Fibroblast of skin of right biceps (primary cell): ENCODE data around the gene TSPEAR.

Source experiments
- DNase-seq: peaks from one replicate; pipeline ENCODE4 v3.0.0-alpha.2; 2013

TSPEAR gene

DNA sequence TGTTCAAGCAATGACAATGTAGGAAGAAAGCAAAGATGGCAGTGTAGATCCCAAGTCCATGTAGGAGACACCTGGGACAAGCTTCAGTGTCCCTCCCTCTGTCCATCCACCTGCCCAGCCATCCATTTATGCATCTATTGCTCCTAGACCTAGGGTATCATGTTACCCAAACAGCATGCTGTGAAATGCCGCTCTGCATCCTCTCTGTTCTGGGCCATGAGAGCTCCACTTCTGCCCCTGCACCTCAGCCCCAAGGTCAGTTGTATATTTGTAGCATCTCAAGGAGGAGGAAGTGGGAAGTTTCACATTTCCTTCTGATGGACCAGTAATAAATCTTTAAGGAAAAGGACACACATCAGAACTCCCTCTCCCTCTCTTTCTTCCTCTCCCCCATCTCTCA is 27.9 kb upstream of the TSPEAR start:
- no peak for DNase-seq

DNA sequence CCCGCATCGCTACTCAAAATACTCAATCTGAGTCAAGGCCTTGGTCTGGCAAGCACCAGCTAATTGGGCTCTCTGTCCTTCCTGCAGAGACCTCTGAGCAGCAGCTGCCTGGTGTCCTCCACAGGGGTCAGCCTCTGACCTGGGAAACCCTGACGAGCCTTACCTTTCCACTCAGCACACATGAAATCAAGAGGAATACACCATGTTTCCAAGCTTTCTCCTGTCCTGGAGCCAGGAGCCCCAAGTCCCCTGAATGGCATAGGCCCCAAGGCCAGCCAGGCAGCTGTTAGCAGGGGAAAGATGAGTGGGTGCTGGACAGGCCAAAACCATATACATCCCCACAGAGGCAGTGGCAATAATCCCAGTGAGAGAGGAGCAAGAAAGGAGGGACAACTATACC is 27.2 kb upstream of the TSPEAR start:
- DNase-seq, result no peak

DNA sequence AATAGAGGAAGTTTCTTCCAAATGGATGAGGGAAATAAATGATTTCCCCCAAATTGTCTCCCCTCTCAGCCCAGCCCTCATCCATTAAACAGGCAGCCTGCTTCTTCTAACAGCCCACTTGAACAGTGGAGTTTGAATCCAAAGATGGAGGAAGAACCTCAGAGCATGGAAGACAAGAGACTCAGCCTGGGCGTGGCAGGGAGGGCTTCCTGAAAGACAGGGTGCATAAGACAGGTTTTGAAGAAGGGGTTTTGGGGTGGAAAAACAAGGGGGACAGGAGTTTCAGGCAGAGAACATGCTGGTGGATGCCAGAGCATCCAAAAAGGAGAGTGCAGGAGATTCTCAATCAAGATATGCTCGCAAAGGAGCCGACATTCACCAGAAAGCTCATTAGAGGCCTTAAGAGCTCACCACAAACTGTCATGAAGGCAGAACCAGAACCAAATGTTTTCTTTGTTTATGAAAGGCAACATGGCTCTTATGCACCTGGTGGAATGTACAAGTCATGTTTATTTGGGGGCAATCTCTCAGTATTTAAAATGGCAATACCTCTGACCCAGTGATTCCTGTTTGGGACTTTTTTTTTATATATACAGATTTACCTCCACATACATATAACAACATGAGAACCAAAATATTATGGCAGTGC is 26.5 kb upstream of the TSPEAR start:
- no peak for DNase-seq

DNA sequence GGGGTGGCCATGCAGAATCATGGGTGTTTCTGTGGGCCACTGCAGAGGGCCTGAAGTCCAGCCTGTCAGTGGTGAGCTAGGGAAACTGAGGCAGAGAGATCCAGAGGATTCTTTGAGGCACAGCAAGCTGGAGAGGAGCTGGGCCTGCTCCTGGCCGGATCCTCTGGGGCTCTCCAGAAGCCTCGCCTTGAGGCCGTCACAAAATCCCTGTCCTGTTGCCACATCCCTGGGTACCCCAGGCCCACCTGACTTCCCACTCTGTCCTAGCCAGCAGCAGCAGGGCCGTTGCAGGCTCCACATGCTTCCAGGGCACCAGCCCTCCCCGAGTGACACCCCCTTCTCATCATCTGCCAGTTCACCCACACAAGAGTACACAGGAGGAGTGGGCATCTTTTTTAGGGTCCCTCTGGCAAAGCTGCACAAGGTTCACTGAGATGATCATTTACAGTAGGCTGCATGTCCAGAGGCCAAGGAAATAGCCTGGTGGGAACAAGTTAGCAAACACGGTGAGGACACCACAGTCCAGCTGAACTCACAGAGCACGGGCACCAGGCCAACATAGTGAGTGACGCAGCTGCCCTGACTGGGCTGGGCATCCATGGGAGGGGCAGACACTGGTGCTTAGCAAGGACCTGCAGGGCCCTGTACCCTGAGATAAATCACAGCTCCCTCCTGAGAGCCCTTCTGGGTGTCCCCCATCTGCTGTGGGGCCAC is 25.1 kb upstream of the TSPEAR start:
- no peak for DNase-seq

DNA sequence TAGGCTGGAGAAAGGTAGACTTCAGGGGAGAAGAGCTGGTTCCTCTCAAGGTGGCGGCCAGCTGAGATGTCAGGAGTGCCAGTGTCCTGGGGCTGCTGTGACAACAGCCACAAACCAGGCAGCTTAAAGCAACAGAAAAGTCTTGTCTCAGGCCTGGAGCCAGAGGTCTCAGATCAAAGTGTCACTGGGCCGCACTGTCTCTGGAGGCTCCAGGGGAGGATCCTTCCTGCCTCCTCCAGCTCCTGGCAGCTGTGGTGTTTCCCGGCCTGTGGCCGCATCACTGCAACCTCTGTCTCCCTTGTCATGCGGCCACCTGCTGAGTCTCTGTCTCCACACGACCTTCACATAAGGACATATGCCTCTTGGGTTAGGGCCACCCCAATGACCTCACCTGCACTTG is 24.4 kb upstream of the TSPEAR start:
- no peak for DNase-seq

DNA sequence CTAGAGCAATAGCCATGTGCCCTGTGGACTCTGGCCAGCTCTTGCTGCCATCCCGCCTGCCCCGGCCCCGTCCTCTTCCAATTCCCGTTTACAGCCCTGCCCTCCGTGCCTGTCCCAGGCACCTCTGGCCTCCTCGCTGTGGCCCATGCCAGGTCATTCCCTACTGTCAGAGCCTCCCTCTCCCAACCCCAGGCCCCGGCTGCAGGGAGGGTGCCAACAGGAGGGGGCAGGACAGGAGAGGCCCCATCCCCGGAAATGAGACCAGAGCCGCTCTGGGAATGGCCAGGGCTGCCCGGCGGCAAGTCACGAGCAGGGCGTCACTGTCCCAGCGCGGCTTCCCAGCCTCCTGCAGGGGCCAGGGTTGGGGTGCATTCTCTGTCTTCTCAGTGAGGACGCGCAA is 23.5 kb upstream of the TSPEAR start:
- DNase-seq, result no peak

DNA sequence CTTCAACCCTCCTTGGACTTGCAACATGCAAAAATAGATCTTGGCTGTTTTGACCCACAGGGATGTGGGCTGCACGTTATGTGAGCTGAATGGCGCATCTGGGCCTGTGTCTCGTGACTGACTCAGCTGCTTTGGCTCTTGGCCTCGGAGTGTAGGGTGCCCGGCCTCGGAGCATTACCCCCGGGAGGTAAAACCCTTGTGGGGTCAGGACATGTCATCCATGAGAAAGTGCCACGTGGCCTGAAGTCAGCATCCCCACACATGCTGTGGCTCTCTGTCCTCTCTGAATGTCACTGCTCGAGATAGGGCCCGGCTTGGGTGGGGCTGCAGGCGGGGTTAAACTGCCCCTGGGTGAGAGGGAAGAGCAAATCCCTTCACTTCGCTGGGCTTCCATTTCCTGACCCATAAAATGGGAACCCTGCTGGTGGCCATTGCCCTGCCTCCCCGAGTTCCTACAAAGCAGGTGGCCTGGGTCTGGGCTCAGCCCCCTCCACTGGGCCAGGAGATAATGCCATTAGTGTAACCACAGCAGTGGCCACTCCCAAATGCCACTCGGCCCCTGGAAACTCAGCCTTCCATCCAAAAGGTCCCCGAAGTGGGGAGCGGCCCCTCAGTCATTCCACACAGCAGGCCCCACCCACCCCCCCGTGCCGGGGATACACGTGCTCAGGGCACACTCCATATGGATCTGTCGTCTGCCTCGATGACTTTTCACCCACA is 22.8 kb upstream of the TSPEAR start:
- DNase-seq, result no peak

DNA sequence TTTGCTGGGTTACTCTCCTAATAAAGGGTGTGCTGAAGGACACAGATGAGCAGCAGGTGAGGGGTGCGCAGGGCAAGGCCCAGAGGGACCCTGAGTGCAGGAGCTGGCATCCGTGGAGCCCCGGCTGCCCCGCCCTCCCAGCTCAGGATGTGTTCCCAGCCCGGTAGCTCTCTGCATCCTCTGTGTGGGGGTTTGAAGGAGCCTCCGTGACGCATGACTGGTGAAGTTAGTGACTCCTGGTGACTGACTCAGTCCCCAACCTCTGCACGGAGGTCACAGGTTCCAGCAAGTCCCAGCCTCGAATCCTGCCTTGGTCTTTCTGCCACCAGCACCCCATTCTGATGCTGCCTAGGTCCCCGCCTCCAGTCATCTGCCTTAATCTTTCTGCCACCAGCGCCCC is 21.6 kb upstream of the TSPEAR start:
- no peak for DNase-seq

DNA sequence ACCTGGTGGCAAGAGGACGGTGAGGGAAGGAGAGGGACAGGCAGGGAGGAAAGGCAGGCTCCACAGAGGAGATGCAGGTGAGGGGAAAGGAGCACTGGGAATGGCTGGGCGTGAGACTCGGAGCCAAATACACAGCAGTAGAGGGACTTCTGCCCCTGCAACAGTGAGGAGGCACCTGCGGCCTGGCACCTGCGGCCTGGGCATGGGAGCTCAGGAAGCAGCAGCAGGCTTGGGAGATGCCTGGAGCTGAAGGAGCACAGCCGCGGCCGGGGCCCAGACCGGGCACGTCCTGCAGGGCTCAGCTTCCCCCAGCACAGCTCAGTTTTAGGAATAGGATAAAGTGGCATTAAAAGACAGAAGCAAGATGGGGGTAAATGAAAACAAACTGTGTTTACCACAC is 20.9 kb upstream of the TSPEAR start:
- no peak for DNase-seq

DNA sequence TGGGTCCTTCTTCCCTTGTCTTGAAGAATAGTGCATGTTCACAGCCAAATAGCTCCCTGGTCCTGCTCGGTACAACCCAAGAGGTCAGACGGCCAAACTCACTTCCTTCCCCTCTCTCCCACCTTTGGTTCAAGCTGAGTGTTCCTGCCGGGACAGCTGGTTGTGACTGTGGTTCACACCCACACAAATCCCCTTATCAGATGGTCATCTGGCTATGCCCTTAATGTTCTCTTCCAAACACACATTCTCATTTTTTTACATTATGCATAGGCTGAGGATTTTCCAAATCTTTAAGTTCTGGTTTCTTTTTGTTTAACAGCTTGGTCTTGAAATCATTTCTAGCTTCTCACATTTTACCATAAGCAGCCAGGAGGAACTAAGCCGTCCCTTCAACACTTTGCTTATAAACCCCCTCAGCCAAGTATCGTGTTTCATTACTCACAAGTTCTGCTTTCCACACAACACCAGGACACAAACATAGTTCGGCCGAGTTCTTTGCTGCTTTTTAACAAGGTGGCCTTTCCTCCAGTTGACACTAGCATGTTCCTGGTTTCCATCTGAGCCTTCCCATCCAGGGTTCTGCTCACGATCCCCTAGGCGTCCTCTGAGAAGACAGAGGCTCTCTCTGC is 19.7 kb upstream of the TSPEAR start:
- no peak for DNase-seq

DNA sequence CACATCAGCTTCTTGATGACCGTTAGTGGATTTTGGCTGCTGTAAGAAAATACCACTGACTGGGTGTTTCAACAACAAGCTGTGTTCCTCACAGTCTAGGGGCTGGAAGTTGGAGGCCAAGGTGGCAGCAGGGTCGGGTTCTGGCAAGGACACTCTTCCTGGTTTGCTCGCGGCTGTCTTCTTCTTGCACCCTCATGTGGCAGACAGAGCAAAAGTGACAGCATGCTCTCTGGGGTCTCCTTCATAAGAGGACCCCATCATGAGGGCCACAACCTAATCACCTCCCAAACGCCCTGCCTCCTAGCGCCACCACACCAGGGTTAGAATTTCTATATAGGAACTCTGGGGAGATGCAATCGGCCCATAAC is 18.6 kb upstream of the TSPEAR start:
- no peak for DNase-seq

DNA sequence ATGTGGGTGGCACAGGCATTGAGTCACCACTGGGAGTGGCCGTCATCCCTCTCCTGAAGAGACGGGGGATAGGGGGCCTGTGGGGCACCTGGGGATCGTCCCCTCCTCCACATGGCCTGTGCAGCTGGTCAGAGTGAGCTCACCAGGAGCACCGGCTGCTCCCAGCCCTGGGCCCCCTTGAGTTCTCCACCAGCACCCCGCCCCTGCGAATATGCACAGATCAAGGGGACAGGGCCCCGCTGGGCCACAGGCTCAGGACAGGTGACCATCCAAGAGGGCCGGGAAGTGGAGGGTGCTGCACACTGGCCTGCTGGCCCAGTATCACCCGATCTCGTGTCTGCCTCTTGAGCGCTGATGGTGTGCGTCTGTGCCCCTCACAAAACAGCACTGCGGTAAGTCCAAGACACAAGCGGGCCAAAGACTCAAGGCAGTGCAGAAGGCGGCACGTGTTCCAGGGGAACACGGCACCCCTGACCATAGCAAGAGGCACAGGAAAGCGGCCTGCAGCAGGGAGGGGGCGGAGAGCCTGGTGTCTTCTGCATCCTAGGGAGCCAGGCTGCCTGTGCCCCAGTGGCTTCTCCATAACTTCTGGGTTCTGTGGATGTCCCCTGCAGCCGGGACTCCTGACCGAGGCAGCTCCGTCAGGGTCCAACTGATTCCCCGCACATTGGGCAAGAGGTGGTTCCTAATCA is 18.1 kb upstream of the TSPEAR start:
- no peak for DNase-seq

DNA sequence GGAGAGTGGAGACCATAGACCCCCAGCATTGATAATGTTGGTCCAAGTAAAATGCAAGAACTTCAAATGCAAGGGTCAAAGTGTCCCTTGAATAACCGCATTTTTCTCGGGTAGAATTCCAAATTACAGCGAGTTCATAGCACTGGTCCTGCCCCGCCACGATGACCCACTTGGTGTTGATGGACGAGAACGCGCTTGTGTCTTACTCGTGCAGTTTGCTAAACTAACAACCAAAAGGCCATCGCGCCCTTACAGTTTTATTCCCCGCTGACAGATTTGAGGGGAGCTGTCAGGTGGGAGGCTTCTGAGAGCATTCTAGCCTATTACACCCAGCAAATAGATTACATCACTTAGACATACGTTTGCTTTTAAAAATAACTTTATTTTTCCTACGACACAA is 17.3 kb upstream of the TSPEAR start:
- DNase-seq, result no peak

DNA sequence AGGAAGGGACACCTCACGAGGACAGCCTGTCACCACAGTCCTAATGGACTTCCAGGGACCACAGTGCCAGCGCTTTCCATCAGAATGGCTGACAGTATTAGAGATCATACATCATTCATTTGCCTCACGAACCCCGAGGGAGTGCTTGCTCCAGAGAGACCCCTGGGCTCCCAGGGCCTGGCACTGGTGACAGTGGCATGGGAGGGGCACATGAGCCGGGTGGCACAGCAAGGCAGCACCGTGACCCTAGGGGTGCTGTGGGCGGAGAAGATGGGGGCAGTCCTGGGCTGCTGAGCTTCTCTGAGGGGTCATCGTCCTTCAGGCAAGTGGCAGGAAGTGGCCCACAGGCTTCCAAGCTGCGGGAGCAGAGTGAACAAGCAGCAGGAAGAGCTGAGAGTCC is 16.4 kb upstream of the TSPEAR start:
- no peak for DNase-seq

DNA sequence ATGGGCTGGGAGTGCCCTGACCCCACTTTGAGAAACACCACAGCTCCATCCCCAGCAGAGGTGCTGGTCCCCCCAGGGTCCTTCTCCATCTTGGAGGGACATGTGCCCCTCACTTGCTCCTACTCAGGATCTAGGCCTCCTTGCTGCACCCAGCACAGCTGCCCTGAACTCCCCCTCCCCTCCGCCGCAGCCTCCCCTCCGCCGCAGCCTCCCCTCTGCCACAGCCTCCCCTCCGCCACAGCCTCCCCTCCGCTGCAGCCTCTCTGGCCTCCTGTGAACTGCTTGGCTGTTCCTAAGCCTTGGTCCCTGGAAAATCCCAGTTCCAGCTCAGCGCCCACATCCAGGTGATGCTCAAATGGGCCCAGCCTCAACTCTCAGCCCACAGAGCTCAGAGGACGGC is 15.9 kb upstream of the TSPEAR start:
- DNase-seq, result no peak

DNA sequence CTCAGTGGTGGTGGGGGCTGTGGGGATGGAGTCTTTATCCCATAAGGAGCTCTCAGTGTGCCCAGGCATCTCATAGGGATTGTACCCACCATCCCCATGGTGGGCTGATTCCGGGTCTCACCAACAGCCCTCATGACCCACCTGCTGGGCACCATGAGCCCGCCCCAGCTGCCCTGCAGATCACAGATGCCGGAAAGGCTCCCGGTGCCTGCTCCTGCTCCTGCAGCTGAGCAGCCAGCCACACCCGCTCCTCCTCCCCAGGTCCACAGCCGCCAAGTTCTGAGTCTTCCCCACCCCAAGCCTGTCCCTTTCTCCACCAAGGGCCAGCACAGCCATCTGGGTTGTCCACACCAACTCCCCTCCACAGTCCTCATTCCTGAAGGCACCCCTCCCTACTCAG is 15.5 kb upstream of the TSPEAR start:
- DNase-seq, result no peak

DNA sequence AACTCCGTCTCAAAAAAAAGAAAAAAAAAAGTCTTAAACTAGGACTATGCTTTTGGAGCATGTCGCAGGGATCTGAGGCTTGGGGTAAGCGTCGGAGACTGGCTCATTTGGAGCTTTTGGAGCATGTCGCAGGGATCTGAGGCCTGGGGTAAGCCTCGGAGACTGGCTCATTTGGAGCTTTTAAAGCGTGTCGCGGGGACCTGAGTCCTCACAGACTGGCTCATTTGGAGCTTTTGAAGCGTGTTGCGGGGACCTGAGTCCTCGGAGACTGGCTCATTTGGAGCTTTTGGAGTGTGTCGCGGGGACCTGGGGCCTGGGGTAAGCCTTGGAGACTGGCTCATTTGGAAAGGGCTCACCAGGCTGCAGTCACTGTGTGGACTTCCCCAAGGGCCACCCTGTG is 13.6 kb upstream of the TSPEAR start:
- no peak for DNase-seq

DNA sequence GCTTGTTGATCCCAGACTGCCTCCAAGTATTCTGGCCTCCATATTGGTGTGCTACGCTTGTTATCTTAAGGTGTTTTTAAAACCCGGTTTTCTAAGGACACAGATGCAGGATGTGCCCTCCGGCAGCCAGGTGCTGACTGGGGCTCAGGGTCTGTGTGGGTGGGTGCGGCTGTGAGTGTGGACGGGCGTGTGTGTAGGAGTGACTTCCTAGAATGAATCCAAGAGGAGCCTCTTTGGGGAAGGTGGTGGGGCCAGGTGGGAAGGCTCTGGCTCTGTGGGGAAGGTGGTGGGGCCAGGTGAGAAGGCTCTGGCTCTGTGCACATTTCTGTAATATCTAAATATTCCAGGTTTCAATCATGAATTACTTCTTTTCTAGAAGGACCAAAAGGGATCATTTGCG is 12.8 kb upstream of the TSPEAR start:
- DNase-seq, result no peak

DNA sequence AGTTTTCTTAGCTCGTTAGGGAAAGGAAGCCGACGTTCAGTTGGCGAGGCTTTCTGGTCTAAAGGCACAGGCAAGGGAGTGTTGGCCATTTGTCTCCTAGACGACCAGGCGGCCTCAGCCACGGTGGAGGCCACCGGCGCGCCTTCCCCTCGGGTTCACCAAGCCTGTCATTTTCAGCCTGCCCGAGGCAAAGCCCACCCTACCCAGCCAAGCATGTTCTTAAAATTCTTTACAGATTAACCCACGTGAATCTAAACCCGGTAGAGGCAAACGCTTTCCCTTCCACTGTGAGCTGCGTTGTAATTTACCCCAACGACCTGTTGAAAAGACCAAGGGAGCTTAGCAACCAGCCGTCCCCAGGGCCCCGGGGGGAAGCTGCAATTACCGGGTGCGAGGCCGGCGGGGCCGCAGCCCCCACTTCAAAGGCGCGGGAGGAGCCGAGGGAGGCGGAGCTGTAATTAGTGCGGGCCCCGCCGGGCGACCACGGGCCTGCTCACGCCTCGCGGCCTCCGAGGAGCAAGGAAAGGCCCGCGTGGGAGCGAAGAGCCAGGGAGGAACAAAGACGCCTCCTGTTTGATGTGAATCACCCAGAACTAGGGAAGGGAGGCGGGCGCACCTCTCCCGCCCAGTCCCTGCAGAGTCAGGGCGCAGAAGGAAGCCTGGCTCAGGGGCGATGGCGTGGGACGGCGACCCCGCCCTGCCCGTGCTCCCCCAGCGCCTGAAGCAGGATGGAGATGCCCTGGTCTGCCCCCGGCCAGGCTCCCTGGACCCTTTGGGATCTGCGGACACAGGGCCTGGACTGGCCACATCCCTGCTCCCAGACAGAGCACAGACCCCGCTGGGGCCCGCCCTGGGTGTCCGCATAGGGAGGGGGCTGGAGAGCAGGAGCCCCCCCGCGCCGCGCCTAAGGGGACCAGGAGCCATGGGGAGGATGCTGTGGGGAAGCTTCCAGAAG is 12.1 kb upstream of the TSPEAR start:
- DNase-seq, result no peak

DNA sequence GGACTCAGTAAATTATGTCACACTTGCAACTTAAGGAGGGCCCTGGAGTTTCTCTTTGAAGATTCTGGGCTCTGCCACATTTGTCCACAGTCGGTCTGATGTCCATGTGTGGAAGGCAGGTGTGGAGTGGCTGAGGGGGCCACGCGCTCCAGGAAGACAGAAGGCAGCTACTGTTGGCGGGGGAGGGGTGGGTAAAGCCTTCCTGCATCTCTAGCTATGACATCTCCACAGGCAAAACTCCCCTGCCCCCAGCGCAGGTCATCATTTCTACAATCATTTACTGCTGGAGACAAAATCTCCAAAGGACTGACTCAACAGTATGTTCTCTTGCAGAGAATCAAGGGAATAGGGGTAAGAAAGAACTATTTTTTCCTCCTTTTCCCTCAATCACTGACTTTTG is 11.4 kb upstream of the TSPEAR start:
- DNase-seq, result no peak

DNA sequence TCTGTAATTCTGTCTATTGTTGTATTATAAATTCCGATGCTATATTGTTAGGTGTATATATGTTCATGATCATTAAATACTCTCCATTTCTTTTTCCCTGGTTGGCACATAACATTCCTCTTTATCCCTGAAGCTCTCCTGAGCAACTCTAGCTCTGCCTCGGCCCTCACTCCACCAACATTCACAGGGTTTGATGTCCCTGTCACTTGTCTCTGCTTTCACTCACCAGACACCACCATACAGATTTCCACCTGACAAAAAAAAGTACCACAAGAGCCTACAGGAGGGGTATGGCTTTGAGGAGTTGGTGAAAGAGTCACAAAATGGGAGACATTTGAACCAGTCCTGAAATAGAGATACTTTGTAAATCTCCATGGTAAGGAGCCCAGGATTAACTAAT is 8.8 kb upstream of the TSPEAR start:
- no peak for DNase-seq

DNA sequence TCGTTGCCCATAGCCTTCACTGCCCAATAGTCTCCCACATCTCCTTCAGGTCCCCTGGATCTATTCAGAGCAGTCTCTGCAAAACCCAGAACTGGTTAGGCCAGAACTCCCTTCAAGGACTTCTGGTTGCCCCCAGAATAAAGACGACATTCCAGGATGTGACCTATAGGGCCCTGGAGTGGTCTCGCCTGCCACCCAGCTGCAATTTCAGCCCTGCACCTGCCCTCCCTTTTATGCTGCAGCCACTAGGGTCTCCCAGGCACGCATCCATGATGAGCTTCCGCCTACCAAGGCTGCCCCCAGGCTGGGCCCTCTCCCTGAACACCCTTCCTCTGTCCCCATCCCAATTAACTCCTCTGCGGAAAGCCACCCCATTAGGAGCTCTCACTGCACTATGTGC is 7.2 kb upstream of the TSPEAR start:
- no peak for DNase-seq
